ENCODE results near the gene SEC62.
A peak's percentile ranks its signal among the peaks of the same experiment; 100 is the strongest.

Gene SEC62

DNA sequence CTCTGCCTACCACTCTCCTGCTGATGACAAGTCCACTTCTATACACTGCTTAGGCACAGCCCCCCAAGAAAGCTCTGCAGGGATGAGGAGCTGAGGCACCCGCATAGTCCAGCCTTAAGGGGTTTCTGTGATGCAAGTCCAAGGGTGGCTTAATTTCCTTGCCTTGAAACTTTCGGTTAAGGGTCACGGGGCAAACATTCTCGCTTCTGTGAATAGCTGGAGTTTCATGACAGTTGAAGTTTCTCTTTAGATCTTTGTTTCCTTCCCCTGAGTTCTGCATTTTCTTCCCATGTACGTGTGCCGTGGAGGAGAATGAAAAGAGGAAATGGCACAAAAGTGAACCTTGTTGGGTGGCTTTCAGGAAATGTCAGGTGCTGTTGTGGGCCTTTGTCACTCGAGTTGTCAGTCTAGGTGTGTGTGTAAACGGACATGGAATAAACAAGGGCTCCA lies 78.2 kb downstream of the SEC62 start:
- H3K27ac ChIP-seq: peak overlapping the region in 1 of 2 donors; percentile 16
- DNase-seq (ENCODE audit: low spot score): no peak
- TF ChIP-seq, protein P1, sequence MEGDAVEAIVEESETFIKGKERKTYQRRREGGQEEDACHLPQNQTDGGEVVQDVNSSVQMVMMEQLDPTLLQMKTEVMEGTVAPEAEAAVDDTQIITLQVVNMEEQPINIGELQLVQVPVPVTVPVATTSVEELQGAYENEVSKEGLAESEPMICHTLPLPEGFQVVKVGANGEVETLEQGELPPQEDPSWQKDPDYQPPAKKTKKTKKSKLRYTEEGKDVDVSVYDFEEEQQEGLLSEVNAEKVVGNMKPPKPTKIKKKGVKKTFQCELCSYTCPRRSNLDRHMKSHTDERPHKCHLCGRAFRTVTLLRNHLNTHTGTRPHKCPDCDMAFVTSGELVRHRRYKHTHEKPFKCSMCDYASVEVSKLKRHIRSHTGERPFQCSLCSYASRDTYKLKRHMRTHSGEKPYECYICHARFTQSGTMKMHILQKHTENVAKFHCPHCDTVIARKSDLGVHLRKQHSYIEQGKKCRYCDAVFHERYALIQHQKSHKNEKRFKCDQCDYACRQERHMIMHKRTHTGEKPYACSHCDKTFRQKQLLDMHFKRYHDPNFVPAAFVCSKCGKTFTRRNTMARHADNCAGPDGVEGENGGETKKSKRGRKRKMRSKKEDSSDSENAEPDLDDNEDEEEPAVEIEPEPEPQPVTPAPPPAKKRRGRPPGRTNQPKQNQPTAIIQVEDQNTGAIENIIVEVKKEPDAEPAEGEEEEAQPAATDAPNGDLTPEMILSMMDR (IDR thresholded peaks at IDR 0.05): no peak
- no peak overlapping the region for H3K4me3 ChIP-seq

DNA sequence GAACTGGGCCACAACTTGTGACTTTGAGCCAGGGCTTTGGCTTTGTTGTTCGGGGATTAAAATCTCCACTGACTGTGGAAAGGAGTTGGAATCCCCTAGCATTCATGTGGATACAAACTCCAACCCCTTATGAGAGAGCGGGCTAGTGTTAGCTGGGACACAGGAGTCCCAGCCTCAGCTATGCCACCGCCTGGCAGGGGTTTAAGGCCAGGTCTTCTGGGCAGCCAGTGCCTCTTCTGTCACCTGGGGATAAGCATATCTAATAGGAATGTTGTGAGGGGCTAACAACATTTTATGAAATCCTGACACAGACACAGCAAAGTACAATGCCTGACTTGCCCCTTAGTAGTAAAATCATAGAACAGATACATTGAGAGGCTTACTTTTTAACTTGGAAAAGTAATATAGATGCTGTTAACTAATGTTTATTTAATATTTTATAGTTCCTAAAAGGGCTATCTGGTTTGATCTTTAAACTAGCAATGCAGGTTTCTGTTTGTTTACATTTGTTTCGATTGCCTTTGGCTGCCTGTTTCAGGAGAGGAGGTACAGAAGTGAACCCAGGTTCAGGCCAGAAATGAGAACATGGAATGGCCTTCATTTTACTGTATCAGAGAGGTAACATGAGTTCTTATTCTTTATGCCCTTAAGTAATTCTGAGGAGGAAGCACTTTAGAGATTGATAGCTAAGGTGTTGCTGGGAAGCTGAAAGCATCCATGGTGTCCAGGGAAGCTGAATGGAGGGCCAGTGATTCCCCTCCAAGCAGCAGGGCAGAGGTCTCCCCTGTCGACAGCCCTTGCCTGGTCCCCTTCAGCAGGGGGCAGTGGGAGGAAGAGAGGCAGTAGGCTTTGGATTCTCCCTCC lies 79.9 kb downstream of the SEC62 start:
- H3K4me3 ChIP-seq: no peak overlapping the region
- no peak for DNase-seq (ENCODE audit: low spot score)
- TF ChIP-seq, protein P1 (IDR thresholded peaks at IDR 0.05): no peak
- no peak overlapping the region for H3K27ac ChIP-seq

DNA sequence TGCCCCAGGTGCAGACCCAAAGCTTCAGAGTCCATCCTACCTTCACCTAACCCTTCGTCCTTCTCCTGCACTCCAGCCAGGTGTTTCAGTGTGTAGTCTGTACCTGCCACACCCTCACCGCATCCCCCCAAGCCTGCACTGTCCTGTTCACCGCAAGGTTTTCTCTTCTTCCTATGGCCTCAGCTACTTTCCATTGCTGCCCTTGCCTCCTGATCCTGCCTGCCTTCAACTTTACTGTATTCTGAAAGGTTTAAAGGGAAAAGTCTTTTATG lies 80.5 kb downstream of the SEC62 start:
- Histone ChIP-seq H3K27ac (no peak overlapping the region), H3K4me3 (no peak overlapping the region)
- DNase-seq (ENCODE audit: low spot score): no peak
- TF ChIP-seq, protein P1 (IDR thresholded peaks at IDR 0.05): no peak

All from coronary artery (tissue), 2 donors.